Measurements from ENCODE around the gene CDYL2. TPM values are rescaled to one million over a fixed set of nuclear protein-coding genes. Genes with fewer than 3 reads are reported as not detected.

CDYL2 gene
- total RNA-seq, 1 donor from 2014 or later: 4.1 TPM

DNA sequence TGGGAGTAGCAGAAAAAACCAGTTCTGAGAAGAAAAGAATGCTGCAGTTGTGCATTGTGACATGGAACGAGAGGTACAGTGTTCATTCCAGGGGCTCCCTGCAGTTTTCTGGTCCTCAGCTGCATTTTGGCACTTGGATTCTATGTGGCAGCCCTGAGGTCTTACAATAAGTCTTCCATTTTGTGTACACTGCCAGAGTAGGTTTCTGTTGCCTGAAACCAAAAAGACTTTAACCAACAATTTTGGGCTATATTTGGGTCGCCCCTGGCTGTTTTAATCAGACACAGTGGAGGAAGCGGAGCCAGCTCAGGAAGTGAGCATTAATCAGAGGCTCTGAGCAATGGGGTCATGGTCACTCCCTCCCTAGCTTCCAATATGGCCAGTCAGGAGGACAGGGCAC lies 247.9 kb downstream of the CDYL2 start:
- Mint-ChIP-seq H3K36me3 (ENCODE audit: low read depth) (no peaks in the 10 kb centered on the region), H3K27me3 (ENCODE audit: low read depth) (peaks cover 15% of the 10 kb centered on the region), H3K4me1 (ENCODE audit: low read depth) (no peaks in the 10 kb centered on the region), H3K9me3 (ENCODE audit: low read depth) (no peaks in the 10 kb centered on the region), H3K27ac (ENCODE audit: unreplicated experiment) (no peak overlapping the region), H3K4me3 (ENCODE audit: unreplicated experiment) (no peak overlapping the region)
- DNase-seq (ENCODE audit: low spot score): no peak
- TF ChIP-seq, protein P1, sequence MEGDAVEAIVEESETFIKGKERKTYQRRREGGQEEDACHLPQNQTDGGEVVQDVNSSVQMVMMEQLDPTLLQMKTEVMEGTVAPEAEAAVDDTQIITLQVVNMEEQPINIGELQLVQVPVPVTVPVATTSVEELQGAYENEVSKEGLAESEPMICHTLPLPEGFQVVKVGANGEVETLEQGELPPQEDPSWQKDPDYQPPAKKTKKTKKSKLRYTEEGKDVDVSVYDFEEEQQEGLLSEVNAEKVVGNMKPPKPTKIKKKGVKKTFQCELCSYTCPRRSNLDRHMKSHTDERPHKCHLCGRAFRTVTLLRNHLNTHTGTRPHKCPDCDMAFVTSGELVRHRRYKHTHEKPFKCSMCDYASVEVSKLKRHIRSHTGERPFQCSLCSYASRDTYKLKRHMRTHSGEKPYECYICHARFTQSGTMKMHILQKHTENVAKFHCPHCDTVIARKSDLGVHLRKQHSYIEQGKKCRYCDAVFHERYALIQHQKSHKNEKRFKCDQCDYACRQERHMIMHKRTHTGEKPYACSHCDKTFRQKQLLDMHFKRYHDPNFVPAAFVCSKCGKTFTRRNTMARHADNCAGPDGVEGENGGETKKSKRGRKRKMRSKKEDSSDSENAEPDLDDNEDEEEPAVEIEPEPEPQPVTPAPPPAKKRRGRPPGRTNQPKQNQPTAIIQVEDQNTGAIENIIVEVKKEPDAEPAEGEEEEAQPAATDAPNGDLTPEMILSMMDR (IDR thresholded peaks at IDR 0.05): no peak

DNA sequence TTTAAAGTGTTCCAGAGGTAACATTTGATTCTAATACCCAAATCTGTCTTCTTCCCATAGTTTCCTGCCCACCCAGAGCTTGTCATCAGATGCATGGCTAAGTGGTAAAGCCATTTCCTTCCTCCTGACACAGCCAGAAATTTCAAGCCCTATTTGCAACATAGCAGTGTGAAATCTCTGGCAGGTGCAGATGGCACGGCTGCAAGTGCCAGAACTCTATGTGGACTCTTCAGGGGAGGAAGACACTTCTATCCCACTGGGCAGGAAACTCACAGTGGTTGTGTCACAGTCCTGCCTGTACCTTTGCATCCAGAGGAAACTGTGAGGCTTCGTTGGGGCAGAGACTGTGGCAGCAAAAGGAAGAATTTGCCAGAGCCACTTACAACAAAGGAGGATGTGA lies 250.4 kb downstream of the CDYL2 start:
- H3K9me3 Mint-ChIP-seq (ENCODE audit: low read depth): no peaks in the 10 kb centered on the region
- H3K27ac Mint-ChIP-seq (ENCODE audit: unreplicated experiment): no peak overlapping the region
- peaks cover 5% of the 10 kb centered on the region for H3K27me3 Mint-ChIP-seq (ENCODE audit: low read depth)
- TF ChIP-seq, protein P1 (IDR thresholded peaks at IDR 0.05): no peak
- H3K36me3 Mint-ChIP-seq (ENCODE audit: low read depth): no peaks in the 10 kb centered on the region
- no peak for DNase-seq (ENCODE audit: low spot score)
- H3K4me3 Mint-ChIP-seq (ENCODE audit: unreplicated experiment): no peak overlapping the region
- no peaks in the 10 kb centered on the region for H3K4me1 Mint-ChIP-seq (ENCODE audit: low read depth)

DNA sequence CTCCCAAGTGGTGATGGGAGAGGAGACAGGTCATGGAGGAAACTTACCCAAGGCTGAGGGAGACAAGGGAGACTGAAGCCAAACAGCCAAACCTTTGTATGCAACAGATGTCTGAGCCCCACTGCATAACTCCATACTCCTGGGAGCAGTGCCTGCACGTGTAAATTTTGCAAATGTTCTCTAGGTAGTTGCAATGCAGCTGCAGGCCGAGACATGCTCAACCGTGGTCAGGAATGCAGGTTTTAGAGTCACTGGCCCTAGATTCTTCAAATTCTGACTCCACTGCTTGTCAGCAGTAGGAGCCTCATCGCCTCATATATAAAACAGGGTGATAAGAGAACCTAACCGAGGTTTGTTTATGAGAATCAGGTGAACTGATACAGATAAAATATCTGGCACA lies 252.1 kb downstream of the CDYL2 start:
- H3K36me3 Mint-ChIP-seq (ENCODE audit: low read depth): no peaks in the 10 kb centered on the region
- no peaks in the 10 kb centered on the region for H3K9me3 Mint-ChIP-seq (ENCODE audit: low read depth)
- DNase-seq (ENCODE audit: low spot score): no peak
- H3K4me1 Mint-ChIP-seq (ENCODE audit: low read depth): no peaks in the 10 kb centered on the region
- no peak overlapping the region for H3K4me3 Mint-ChIP-seq (ENCODE audit: unreplicated experiment)
- TF ChIP-seq, protein P1 (IDR thresholded peaks at IDR 0.05): no peak
- no peak overlapping the region for H3K27ac Mint-ChIP-seq (ENCODE audit: unreplicated experiment)
- peaks cover 4% of the 10 kb centered on the region for H3K27me3 Mint-ChIP-seq (ENCODE audit: low read depth)

Other genes with a start within 250 kb of the CDYL2 start
- gene CMC2, start 202.3 kb upstream of the CDYL2 start, total RNA-seq: 42.4 to 61.6 TPM (median 45.8 TPM) in 3 replicates
- 9.2 to 14.6 TPM (median 10.8 TPM) in 3 replicates for gene CENPN, start 202.6 kb upstream of the CDYL2 start, total RNA-seq
- 27.9 to 34.5 TPM (median 34.4 TPM) in 3 replicates for gene ATMIN, start 231.2 kb upstream of the CDYL2 start, total RNA-seq

Measured in chondrocyte (in vitro differentiated cells).